HL-60 (cell line): ENCODE measurements around the gene TIMP1.

Source experiments
- DNase-seq, 2 experiments: peaks; one replicate each; pipeline ENCODE4 v3.0.0-alpha.2; 2010 to 2020; ENCODE audit warnings: low read depth in 1 of 2, low spot score in 1 of 2
- H3K27ac ChIP-seq: fragments of 250-450 bp; sonication (Bioruptor Pico); replicated peaks from 2 replicates; pipeline ENCODE4 v1.5.1; 2020; ENCODE audit warnings: mild to moderate bottlenecking, moderate library complexity
- H3K27me3 ChIP-seq: fragments of 250-450 bp; sonication (Bioruptor Pico); 2 replicates; pipeline ENCODE4 v1.5.1; 2021; ENCODE audit warnings: mild to moderate bottlenecking, moderate library complexity; ENCODE audit not compliant: insufficient read depth, poor library complexity, severe bottlenecking
- H3K4me3 ChIP-seq: replicated peaks from 2 replicates; pipeline ENCODE4 v1.5.1; 2011; ENCODE audit warnings: mild to moderate bottlenecking, control low read depth, low read length; ENCODE audit not compliant: insufficient read depth
- CTCF ChIP-seq: IDR thresholded peaks from one replicate; pipeline ENCODE4 v1.5.1; 2011; ENCODE audit warnings: low read length, control low read depth, inconsistent platforms; ENCODE audit not compliant: insufficient read depth
- GABPA ChIP-seq: IDR thresholded peaks from 2 replicates; pipeline ENCODE4 v1.6.1; 2012; ENCODE audit warnings: low read depth
- POLR2AphosphoS5 ChIP-seq: IDR thresholded peaks from 2 replicates; pipeline ENCODE4 v1.6.1; 2012; ENCODE audit warnings: low read depth
- REST ChIP-seq: IDR thresholded peaks from 2 replicates; pipeline ENCODE4 v1.6.1; 2012; ENCODE audit warnings: low read depth; ENCODE audit not compliant: insufficient replicate concordance
- SPI1 ChIP-seq: IDR thresholded peaks from 2 replicates; pipeline ENCODE4 v1.6.1; 2012; ENCODE audit warnings: low read depth, mild to moderate bottlenecking, borderline replicate concordance

The TIMP1 gene

GRCh38 chrX:47628982-47629381 lies 46.7 kb downstream of the TIMP1 start:
- H3K4me3 ChIP-seq, result peak overlapping the region; percentile 27
- no peak for TF ChIP-seq CTCF
- TF ChIP-seq POLR2AphosphoS5, result no peak
- TF ChIP-seq GABPA, result no peak
- TF ChIP-seq REST, result no peak
- TF ChIP-seq SPI1, result no peak
- H3K27ac ChIP-seq, result peak overlapping the region; percentile 84
- peak in 1 of 2 experiments; percentile 50 for DNase-seq
- no peaks in the 10 kb centered on the region for H3K27me3 ChIP-seq

- peak; percentile 57 to 76 for DNase-seq
- TF ChIP-seq REST (no peak), SPI1 (peak; percentile 27; the same call in 1 of the 2 replicates), CTCF (no peak), POLR2AphosphoS5 (no peak)
- peak within 1 kb of the TSS; percentile 27 for H3K4me3 ChIP-seq
- H3K27me3 ChIP-seq, result no peaks in the 10 kb centered on the region
- H3K27ac ChIP-seq, result peak within 1 kb of the TSS; percentile 84
These were observed 47.4 kb downstream of the TIMP1 start, which contains the start of gene CFP for GRCh38 chrX:47629419-47630200. CFP (minus strand) TSS chrX:47629930; CDS start chrX:47629844, 86 bp downstream.

- no peak overlapping the region; the same call in none of the 2 replicates for H3K27ac ChIP-seq
- no peak for DNase-seq
- no peak overlapping the region for H3K4me3 ChIP-seq
- TF ChIP-seq GABPA, result no peak
- TF ChIP-seq CTCF, result no peak
- no peak for TF ChIP-seq POLR2AphosphoS5
- no peak for TF ChIP-seq SPI1
- TF ChIP-seq REST, result no peak
- H3K27me3 ChIP-seq, result no peaks in the 10 kb centered on the region
These were observed 49.4 kb downstream of the TIMP1 start for GRCh38 chrX:47631676-47632075.
